AG09309 (cell line): ENCODE data around the gene FEM1A.

Source experiments
- DNase-seq: peaks from one replicate; pipeline ENCODE4 v3.0.0-alpha.2; 2010; ENCODE audit warnings: low read depth
- H3K4me3 ChIP-seq: 2 replicates; pipeline ENCODE4 v1.5.1; 2011; ENCODE audit warnings: mild to moderate bottlenecking, low read depth, low read length, moderate library complexity; ENCODE audit not compliant: control insufficient read depth
- TF ChIP-seq, protein P1 (sequence below): IDR thresholded peaks from 2 replicates; pipeline ENCODE4 v1.5.1; 2011; ENCODE audit warnings: mild to moderate bottlenecking, low read depth, low read length, inconsistent platforms; ENCODE audit not compliant: insufficient read depth, control insufficient read depth; ENCODE audit errors: missing control alignments

FEM1A gene

DNA sequence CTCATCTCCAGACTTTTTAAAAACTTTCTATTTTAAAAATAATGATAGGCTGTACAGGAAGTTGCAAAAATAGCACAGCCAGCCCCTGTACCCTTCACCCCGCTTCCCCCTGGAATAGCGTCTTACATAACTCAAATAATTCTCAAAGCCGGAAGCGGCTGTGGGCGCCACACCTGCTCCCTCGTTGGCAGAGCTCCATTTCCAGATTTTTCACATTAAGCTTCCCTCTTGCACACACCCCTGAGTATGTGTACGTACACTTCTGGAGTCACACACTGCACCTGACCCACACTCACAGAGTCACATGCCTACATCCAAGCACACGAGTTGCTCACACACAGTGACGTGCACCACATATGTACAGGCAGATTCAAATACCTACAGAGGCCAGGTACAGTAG is 42.9 kb upstream of the FEM1A start:
- DNase-seq = no peak
- no peak overlapping the region for H3K4me3 ChIP-seq
- TF ChIP-seq, protein P1, sequence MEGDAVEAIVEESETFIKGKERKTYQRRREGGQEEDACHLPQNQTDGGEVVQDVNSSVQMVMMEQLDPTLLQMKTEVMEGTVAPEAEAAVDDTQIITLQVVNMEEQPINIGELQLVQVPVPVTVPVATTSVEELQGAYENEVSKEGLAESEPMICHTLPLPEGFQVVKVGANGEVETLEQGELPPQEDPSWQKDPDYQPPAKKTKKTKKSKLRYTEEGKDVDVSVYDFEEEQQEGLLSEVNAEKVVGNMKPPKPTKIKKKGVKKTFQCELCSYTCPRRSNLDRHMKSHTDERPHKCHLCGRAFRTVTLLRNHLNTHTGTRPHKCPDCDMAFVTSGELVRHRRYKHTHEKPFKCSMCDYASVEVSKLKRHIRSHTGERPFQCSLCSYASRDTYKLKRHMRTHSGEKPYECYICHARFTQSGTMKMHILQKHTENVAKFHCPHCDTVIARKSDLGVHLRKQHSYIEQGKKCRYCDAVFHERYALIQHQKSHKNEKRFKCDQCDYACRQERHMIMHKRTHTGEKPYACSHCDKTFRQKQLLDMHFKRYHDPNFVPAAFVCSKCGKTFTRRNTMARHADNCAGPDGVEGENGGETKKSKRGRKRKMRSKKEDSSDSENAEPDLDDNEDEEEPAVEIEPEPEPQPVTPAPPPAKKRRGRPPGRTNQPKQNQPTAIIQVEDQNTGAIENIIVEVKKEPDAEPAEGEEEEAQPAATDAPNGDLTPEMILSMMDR = no peak

DNA sequence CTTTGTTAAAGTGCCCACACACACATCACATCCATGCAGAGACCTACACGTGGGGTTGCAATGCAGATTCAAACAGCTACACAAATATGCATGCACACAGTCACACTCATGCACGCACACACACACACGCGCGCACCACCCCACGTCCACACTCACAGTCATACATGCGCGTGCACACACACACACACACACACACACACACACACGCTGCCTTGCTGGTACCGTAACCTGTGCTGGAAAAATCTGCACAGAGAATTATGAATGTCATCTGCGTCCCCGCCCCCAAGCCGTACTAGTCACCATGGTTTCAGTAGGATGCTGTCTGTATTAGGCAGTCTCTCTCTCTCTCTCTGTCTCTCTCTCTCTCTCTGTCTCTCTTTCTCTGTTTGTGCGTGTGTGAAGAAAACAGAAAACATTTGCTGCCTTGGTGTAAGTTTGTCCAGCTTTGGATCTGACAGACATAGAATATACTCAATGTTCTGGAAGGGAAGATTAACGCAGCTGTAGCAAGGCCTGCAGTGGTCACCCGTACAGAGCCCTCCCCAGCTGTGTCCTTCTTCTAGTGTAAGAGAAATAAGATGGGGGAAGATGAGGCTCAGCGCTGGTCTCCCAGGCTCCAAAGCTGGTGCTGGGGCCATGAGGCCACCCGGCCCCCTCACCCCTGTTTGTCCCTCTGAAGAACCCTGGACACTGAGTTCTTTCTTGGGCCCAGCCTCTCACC is 41.5 kb upstream of the FEM1A start:
- no peak overlapping the region for H3K4me3 ChIP-seq
- DNase-seq = no peak
- TF ChIP-seq, protein P1 = no peak

DNA sequence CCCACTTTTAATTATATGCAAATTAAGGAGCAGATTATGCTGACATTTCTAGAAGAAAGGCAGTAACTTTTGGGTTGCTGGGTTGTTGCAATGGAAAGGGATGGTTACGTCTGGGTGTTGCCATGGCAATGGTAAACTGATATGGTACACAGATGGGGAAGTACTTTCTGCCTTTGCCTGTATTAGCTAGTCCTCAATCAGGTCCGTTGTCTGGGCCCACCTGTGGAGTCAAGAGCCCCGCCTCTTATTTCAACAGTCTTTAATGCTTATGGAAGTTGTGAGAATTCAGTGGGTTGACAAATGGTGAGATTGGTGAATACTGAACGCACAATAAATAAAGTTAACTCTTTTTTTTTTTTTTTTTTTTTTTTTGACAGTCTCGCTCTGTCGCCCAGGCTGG is 37.3 kb upstream of the FEM1A start:
- no peak for DNase-seq
- TF ChIP-seq, protein P1 = no peak
- no peak overlapping the region for H3K4me3 ChIP-seq

DNA sequence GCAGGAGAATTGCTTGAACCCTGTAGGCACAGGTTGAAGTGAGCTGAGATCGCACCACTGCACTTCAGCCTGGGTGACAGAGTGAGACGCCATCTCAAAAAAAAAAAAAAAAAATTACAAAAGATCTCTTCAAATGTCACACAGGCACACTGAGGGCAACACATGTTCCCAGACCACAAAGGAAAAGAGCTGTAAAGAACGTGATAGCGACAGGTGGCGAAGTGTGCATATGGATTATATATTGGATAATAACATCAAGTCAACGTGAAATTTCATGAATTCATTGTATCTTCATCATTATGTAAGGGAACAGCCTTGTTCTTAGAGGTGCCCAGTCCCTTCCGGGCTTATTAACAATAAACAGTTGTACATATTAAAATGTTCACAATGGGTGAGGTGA is 36.1 kb upstream of the FEM1A start:
- no peak overlapping the region for H3K4me3 ChIP-seq
- TF ChIP-seq, protein P1 = no peak
- DNase-seq = no peak

DNA sequence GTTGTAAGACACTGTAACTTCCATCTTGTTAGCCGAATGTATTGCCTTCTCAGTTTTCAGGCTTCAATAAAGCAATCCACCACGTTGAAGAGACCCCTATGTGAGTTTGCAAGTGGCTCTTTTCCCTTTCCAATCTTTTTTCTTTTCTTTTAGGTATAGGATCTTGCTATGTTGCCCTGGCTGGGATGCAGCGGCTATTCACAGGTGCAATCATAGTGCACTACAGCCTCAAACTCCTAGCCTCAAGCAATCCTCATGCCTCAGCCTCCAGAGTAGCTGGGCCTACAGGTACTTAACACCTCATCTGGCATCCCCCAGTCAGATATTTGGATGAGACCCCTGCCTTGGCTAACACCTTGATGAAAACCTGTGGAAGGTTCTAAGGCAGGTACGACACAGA is 33.5 kb upstream of the FEM1A start:
- no peak overlapping the region for H3K4me3 ChIP-seq
- DNase-seq = no peak
- TF ChIP-seq, protein P1 = no peak

DNA sequence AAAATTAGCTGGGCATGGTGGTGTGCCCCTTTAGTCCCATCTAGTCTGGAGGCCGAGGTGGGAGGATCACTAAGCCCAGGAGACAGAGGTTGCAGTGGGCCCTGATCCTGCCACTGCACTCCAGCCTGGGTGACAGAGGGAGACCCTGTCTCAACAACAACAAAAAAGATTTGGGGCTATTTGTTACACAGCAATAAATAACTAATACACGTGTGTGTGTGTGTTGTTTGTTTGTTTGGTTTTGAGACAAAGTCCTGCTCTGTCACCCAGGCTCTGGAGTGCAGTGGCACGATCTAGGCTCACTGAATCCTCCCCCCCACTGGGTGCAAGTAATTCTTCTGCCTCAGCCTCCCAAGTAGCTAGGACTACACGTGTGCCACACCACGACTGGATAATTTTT is 32.9 kb upstream of the FEM1A start:
- TF ChIP-seq, protein P1 = no peak
- H3K4me3 ChIP-seq = no peak overlapping the region
- DNase-seq = no peak
